Esophagus (tissue), 2 donors: ENCODE data around the gene LEPR. TPM values are rescaled to one million over a fixed set of nuclear protein-coding genes. Genes with fewer than 3 reads are reported as not detected.

Experiments used
- H3K27ac ChIP-seq, 2 donors: one replicate each; pipeline ENCODE4 v1.5.1; 2013; ENCODE audit warnings: low read depth in 2 of 2, mild to moderate bottlenecking in 2 of 2, inconsistent platforms in 1 of 2, low read length in 1 of 2, moderate library complexity in 1 of 2
- H3K27me3 ChIP-seq, 2 donors: one replicate each; pipeline ENCODE4 v1.6.1; 2013; ENCODE audit warnings: low read length in 2 of 2, control low read depth in 1 of 2, mild to moderate bottlenecking in 1 of 2; ENCODE audit not compliant: insufficient read depth in 2 of 2, control insufficient read depth in 1 of 2
- H3K36me3 ChIP-seq, 2 donors: one replicate each; pipeline ENCODE4 v1.6.1; 2013; ENCODE audit warnings: low read length in 1 of 2; ENCODE audit not compliant: control insufficient read depth in 2 of 2, insufficient read depth in 2 of 2
- H3K4me1 ChIP-seq, 2 donors: one replicate each; pipeline ENCODE4 v1.6.1; 2013; ENCODE audit warnings: low read length in 1 of 2; ENCODE audit not compliant: control insufficient read depth in 2 of 2, insufficient read depth in 2 of 2
- H3K4me3 ChIP-seq, 2 donors: one replicate each; pipeline ENCODE4 v1.5.1; 2013; ENCODE audit warnings: low read length in 2 of 2, mild to moderate bottlenecking in 2 of 2, low read depth in 1 of 2, moderate library complexity in 1 of 2
- H3K9me3 ChIP-seq, 2 donors: one replicate each; pipeline ENCODE4 v1.6.1; 2013; ENCODE audit warnings: mild to moderate bottlenecking in 2 of 2, low read depth in 1 of 2, low read length in 1 of 2, moderate library complexity in 1 of 2; ENCODE audit not compliant: control insufficient read depth in 2 of 2, insufficient read depth in 1 of 2
- WGBS, 2 donors: extraction: QIAGEN DNeasy Blood & Tissue Kit; methylation state at CpG; one replicate each; pipeline ENCODE4 v1.1.7; 2013; 5-methylcytosine and 5-hydroxymethylcytosine counted together
- polyA plus RNA-seq, 2 donors: library from polyadenylated mRNA; stranded (reverse); fragments of 200-250 nt; gene quantifications; one replicate each; pipeline ENCODE4 v1.2.3, GENCODE V29; 2013
- donor health status: healthy with polysubstance abuse.
- donor health status: Bipolar disorder and iron deficiency.

The LEPR gene
- polyA plus RNA-seq, 2 donors, result 1.2 to 2.6 TPM

DNA sequence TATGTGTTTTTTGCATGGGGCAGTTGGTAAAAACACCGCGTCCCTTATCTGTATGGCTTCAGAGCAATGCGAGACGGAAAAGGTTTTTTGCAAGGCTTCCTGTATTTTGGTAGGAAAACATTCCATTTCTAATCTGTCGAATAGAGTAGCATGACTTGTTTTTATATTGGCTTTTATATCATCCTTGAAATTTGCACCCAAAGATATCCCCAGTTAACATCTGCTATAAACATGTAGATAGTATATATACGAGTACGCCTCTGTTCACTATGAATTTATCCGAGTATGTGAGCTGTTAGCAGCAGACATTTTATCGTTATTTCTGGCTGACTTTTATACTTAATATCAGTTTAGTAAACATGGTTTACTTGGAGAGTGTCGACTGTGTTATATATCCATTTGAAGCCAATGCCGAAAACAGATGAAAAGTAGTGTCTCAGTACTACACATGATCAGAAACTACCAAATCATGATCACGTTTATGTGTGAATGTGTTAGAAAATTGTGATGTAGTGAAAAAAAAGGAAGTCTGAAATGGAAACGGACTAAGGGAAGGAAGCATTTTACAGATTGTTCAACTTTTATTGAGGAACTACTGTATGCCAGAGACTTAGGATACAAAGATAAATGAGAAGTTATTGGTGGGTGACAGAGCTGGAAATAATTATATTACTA, 1.0 kb downstream of the LEPR start:
- peak overlapping the region; percentile 86 to 92 for H3K4me3 ChIP-seq
- no peaks in the 10 kb centered on the region for H3K9me3 ChIP-seq
- H3K4me1 ChIP-seq, result peaks cover 2 to 16% of the 10 kb centered on the region in 2 donors
- H3K27ac ChIP-seq, result peak overlapping the region; percentile 98 to 99
- WGBS, 2 donors, result 6 to 7% methylated on average over 13 of the region's 13 CpGs
- H3K27me3 ChIP-seq, result no peaks in the 10 kb centered on the region
- H3K36me3 ChIP-seq, result peaks cover 2 to 5% of the 10 kb centered on the region in 2 donors

DNA sequence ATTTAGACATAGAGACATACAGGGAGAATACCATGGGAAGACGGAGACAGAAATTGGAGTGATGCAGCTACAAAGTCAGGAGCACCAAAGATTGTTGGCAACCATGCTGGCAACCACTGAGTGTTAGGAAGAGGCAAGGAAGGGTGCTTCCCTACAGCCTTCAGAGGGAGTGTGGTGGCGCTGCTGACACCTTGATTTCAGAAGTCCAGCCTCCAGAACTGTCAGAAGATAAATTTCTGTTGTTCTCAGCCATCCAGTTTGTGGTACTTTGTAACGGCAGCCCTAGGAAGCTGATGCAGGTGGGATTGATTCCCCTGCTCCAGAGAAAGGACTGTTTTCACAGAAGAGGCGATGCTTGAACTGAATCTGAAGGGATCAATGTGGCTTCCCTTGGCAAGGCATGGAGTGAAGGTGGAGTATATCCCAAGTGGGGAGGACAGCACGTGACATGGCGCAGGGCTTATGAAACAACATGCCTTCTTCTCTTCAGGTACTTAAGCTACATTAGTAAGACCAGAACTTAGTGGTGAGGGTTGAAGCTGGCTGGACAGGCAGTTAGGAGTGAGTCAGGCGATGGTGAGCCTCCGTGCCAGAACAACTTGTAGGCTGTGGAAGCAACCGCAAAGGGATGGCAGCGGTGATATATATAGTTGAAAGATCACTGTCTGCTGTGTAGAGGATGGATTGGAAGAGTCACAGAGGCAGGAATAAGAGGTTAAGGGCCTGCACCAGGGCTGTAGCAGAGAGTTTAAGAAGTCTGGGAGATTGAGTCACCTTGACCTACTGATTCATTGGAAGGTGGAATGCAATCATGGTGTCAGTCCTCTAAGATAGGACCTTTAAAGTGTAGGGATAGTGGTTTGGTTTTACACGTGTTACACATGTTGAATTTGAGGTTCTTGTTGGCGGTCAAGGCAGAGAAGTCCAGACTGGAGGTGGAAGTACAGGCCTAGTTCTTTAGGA, 2.1 kb downstream of the LEPR start:
- Histone ChIP-seq H3K4me1 (peaks cover 2 to 16% of the 10 kb centered on the region in 2 donors), H3K27ac (peak overlapping the region; percentile 20 to 45), H3K36me3 (peaks cover 2 to 5% of the 10 kb centered on the region in 2 donors), H3K9me3 (no peaks in the 10 kb centered on the region), H3K4me3 (peak overlapping the region in 1 of 2 donors; percentile 86), H3K27me3 (no peaks in the 10 kb centered on the region)
- WGBS, 2 donors, result 86 to 88% methylated on average over 12 of the region's 12 CpGs

DNA sequence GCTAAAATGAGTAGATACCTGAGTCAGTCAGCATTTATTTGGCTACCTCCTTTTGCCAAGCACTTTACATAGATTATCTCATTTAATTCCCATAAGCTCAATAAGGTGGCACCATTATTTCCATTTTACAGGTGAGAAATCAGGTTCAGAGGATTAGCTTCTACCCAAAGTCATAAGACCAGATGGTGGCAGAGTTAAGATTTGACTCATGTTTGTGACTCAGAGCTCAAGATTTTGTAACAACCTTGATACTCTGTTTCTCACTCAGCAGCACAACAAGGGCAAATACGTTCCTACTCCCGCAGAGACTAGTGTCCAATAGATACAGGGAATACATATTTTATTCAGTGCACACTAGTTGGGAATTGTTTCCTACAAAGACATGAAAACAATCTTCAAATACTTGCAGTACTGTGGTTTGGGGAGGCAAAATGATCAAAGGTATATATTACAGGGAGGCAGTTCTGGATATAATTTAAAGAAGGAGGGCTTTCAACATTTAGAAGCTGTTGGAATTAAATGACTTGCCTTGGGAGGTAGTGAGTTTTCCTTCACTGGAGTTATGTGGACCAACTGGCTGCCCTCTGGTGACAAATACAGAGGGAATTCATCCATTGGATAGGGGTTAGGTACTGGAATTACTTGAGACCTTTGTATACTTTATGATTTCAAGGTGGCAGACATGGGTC, 3.6 kb downstream of the LEPR start:
- Histone ChIP-seq H3K36me3 (peaks cover 5 to 6% of the 10 kb centered on the region in 2 donors), H3K9me3 (no peaks in the 10 kb centered on the region), H3K4me3 (no peak overlapping the region), H3K27me3 (no peaks in the 10 kb centered on the region), H3K4me1 (peaks cover 2 to 16% of the 10 kb centered on the region in 2 donors), H3K27ac (peak overlapping the region; percentile 46 to 71)
- WGBS, 2 donors, result 34 to 54% methylated on average over 2 of the region's 2 CpGs

DNA sequence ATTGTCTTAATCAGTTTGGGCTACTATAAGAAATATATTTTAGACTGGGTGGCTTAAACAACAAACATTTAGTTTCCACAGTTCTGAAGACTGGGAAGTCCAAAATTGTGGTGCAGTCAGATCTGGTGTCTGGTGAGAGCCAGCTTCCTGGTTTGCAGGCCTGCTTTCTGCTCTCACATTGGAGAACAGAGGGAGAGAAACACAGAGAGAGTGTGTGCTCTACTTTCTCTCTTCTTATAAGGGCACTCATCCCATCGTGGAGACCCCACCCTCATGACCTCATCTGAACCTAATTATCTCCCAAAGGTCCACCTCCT, 4.1 kb downstream of the LEPR start:
- Histone ChIP-seq H3K9me3 (no peaks in the 10 kb centered on the region), H3K4me3 (no peak overlapping the region), H3K4me1 (peaks cover 2 to 16% of the 10 kb centered on the region in 2 donors), H3K27me3 (no peaks in the 10 kb centered on the region), H3K36me3 (peaks cover 5 to 6% of the 10 kb centered on the region in 2 donors), H3K27ac (peak overlapping the region; percentile 46 to 65)
- 72 to 89% methylated on average over 1 of the region's 1 CpG for WGBS, 2 donors

DNA sequence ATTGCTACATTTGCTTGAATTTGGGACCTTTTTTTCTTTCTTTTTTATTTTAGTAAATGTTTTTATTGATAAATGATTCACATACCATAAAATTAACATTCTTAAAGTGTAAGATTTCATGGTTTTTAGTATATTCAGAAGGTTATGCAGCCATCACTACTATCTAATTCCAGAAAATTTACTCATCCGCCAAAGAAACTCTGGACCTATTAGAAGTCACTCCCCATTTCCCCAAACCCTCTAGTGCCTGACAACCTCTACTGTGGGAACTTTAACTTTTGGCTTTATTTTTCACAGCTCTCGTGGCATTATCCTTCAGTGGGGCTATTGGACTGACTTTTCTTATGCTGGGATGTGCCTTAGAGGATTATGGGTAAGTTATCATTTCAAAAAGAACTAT, 4.5 kb downstream of the LEPR start:
- Histone ChIP-seq H3K36me3 (peaks cover 5 to 6% of the 10 kb centered on the region in 2 donors), H3K27ac (no peak overlapping the region), H3K4me3 (no peak overlapping the region), H3K27me3 (no peaks in the 10 kb centered on the region), H3K4me1 (peaks cover 2 to 16% of the 10 kb centered on the region in 2 donors), H3K9me3 (no peaks in the 10 kb centered on the region)
- WGBS, 2 donors, result 96 to 99% methylated on average over 2 of the region's 2 CpGs

DNA sequence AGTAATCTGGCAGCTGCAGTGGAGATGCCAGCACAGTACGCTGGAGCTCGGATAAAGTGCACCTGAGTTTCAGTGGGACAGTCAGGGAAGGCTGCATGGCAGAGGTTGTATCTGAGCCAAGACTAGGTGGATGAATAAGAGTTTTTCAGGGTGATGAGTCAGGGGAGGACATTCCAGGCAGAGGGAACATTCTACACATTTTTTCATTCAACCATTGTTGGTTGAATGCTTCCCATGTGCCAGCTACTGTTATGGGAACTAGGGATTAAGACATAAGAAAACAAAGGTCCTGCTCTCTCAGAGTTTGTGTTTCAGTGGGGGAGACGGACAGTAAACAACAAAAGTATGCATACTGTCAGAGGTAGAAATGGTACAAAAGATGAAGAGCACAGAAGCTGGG, 5.2 kb downstream of the LEPR start:
- 85 to 90% methylated on average over 3 of the region's 3 CpGs for WGBS, 2 donors
- Histone ChIP-seq H3K9me3 (no peaks in the 10 kb centered on the region), H3K27me3 (no peaks in the 10 kb centered on the region), H3K4me1 (peaks cover 2 to 16% of the 10 kb centered on the region in 2 donors), H3K36me3 (peaks cover 5 to 6% of the 10 kb centered on the region in 2 donors), H3K4me3 (no peak overlapping the region), H3K27ac (no peak overlapping the region)

DNA sequence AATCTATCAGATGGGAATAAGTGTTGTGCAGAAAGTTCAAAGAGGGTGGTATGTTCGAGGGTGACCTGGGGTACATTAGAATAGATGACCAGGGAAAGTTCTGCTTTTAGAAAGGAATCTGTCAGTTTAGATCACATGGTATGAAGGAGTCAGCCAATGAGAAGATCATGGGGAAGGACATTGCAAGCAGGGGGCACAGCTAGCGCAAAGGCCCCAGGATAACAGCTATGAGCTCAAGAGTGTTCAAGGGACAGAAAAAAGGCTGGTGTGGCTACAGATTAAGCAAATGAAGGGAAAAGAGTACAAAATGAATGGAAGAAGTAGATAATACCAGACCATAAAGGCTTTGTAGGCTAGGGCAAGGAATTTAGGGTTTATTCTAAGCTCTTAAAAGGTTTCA, 8.6 kb downstream of the LEPR start:
- Histone ChIP-seq H3K9me3 (no peaks in the 10 kb centered on the region), H3K27ac (peak overlapping the region in 1 of 2 donors; percentile 60), H3K27me3 (no peaks in the 10 kb centered on the region), H3K4me3 (no peak overlapping the region), H3K4me1 (peaks cover 0 to 6% of the 10 kb centered on the region in 2 donors), H3K36me3 (peaks cover 9 to 12% of the 10 kb centered on the region in 2 donors)
- WGBS, 2 donors, result 91 to 96% methylated on average over 2 of the region's 2 CpGs

DNA sequence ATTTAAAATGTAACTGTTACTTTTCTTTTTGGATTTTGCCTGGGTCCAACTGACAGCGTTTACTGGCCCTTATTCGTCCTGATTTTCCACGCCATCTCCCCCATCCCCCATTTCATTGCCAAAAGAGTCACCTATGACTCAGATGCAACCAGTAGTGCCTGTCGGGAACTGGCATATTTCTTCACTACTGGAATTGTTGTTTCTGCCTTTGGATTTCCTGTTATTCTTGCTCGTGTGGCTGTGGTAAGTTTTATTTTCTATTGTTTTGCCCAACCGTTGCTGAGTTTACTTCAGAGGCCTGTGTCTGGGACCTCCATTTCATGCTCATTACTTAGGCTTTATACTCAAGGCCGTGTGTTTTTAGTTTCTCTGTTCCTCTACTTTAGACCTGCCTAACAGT, 9.3 kb downstream of the LEPR start:
- Histone ChIP-seq H3K27me3 (no peaks in the 10 kb centered on the region), H3K36me3 (peaks cover 12 to 13% of the 10 kb centered on the region in 2 donors), H3K4me3 (no peak overlapping the region), H3K27ac (peak overlapping the region; percentile 33 to 74), H3K9me3 (no peaks in the 10 kb centered on the region), H3K4me1 (peaks cover 0 to 3% of the 10 kb centered on the region in 2 donors)
- 49 to 59% methylated on average over 7 of the region's 7 CpGs for WGBS, 2 donors

DNA sequence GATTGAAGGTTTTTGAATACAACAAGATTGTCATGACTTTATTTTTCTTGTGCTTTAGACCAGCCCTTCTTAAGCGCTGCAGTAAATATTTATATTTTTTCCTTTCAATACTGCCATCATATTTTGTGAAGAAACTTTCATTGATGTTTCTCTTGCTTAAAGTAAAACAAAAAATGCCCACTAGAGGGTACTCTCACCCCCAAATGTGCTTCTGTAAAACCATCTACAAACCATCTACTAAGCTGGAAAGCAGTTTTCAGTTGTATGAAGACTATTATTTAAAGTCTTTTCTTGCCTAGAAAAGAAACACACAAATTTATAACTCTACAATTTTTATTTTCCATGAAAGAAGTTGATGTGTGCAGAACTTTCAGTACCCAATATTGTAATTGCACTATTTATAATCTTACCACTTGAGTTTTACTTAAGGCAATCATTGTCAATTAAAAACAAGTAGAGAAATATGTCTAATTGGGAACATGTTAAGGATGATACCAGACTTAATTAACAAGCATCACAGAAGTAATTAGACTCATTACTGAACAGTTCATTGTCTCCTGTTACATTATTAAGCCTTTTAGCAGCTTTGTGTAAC, 10.7 kb downstream of the LEPR start:
- Histone ChIP-seq H3K4me3 (no peak overlapping the region), H3K36me3 (peaks cover 9 to 10% of the 10 kb centered on the region in 2 donors), H3K27me3 (no peaks in the 10 kb centered on the region), H3K9me3 (no peaks in the 10 kb centered on the region), H3K4me1 (no peaks in the 10 kb centered on the region), H3K27ac (no peak overlapping the region)
- WGBS, 2 donors, result 31 to 44% methylated on average over 1 of the region's 1 CpG
